Measurements from ENCODE around the gene SIM1. TPM values are rescaled to one million over a fixed set of nuclear protein-coding genes. Genes with fewer than 3 reads are reported as not detected.

SIM1 gene
- total RNA-seq, 1 donor from 2014 or later, result 0.41 TPM

DNA sequence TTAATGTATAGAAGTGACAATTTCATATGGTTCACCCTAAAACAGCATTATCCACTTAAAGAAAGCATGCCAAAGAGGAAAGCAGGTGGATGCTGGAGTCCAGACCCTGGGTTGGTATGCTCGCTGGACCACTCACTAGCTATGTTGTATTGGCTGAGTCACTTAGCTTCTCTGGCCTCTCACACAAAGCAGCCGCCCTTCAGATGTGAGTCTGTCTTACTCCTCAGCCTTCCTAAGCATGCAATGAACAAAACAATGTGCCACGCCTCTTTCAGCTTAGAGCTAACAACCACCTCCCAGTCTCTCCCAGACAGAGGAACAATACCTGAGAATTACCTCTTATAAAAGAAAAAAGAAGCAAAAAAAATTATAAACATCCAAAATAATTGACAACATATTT is 29.4 kb downstream of the SIM1 start:
- Mint-ChIP-seq H3K4me3 (ENCODE audit: unreplicated experiment) (no peak overlapping the region), H3K27ac (ENCODE audit: unreplicated experiment) (no peak overlapping the region), H3K9me3 (ENCODE audit: unreplicated experiment) (no peaks in the 10 kb centered on the region), H3K4me1 (ENCODE audit: unreplicated experiment) (no peaks in the 10 kb centered on the region), H3K27me3 (ENCODE audit: unreplicated experiment) (peaks cover 4% of the 10 kb centered on the region), H3K36me3 (ENCODE audit: low read depth, unreplicated experiment) (no peaks in the 10 kb centered on the region)
- DNase-seq (ENCODE audit: low spot score), result no peak
- TF ChIP-seq, protein P1, sequence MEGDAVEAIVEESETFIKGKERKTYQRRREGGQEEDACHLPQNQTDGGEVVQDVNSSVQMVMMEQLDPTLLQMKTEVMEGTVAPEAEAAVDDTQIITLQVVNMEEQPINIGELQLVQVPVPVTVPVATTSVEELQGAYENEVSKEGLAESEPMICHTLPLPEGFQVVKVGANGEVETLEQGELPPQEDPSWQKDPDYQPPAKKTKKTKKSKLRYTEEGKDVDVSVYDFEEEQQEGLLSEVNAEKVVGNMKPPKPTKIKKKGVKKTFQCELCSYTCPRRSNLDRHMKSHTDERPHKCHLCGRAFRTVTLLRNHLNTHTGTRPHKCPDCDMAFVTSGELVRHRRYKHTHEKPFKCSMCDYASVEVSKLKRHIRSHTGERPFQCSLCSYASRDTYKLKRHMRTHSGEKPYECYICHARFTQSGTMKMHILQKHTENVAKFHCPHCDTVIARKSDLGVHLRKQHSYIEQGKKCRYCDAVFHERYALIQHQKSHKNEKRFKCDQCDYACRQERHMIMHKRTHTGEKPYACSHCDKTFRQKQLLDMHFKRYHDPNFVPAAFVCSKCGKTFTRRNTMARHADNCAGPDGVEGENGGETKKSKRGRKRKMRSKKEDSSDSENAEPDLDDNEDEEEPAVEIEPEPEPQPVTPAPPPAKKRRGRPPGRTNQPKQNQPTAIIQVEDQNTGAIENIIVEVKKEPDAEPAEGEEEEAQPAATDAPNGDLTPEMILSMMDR (IDR thresholded peaks at IDR 0.05; ENCODE audit: unreplicated experiment), result no peak

DNA sequence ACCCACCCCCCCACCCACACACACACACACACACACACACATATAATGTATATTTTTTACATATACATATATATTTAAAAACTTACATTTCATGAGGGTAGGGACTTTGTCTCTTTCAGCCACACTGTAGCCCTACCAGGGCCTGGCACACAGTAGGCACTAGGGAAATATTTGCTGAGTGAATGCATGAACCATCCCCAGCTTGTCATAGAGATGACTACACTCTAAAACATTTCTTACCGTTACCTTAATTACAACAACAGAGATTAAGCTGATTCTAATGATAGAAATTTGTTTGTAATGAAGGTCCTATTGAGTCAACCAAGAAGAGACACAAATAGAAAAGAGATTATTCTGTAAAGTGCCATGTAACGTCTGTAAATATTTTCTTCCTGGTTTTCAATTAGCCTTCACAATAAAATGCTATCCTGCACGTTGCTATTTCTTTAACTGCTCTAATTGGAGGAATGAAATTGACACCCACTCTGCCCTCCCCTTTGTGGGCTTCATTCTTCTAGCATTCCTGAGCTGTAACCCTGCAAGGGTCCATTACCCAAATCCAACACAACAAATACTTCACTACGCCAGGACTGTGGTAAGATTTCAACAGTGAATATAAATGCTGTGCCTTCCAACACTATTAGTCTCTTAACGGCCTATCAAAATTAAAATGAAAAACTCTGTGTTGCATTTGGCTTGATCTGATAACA is 30.8 kb downstream of the SIM1 start:
- no peak overlapping the region for H3K27ac Mint-ChIP-seq (ENCODE audit: unreplicated experiment)
- H3K27me3 Mint-ChIP-seq (ENCODE audit: unreplicated experiment), result peaks cover 4% of the 10 kb centered on the region
- no peak overlapping the region for H3K4me3 Mint-ChIP-seq (ENCODE audit: unreplicated experiment)
- no peak for DNase-seq (ENCODE audit: low spot score)
- H3K9me3 Mint-ChIP-seq (ENCODE audit: unreplicated experiment), result no peaks in the 10 kb centered on the region
- no peaks in the 10 kb centered on the region for H3K36me3 Mint-ChIP-seq (ENCODE audit: low read depth, unreplicated experiment)
- TF ChIP-seq, protein P1 (IDR thresholded peaks at IDR 0.05; ENCODE audit: unreplicated experiment), result no peak
- no peaks in the 10 kb centered on the region for H3K4me1 Mint-ChIP-seq (ENCODE audit: unreplicated experiment)

DNA sequence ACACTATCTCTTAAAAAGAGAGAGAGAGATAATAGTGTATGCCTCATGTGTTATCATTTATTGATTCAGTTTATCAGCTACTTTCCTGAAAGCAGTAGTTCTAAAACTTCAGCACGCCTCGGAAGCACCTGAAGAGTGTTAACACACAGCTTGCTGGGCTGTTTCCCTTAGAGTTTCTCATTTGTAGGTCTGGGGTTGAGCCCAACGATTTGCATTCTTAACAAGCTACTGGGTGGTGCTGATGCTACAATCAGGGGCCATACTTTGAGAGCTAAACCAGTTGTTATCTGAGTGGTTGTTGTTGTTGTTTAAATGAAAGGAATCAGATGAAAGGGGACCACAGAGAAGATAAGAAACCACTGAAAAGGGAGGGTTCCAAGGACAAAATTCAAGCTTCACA is 32.6 kb downstream of the SIM1 start:
- Mint-ChIP-seq H3K36me3 (ENCODE audit: low read depth, unreplicated experiment) (no peaks in the 10 kb centered on the region), H3K4me1 (ENCODE audit: unreplicated experiment) (no peaks in the 10 kb centered on the region), H3K4me3 (ENCODE audit: unreplicated experiment) (no peak overlapping the region), H3K27ac (ENCODE audit: unreplicated experiment) (no peak overlapping the region), H3K27me3 (ENCODE audit: unreplicated experiment) (peaks cover 4% of the 10 kb centered on the region), H3K9me3 (ENCODE audit: unreplicated experiment) (no peaks in the 10 kb centered on the region)
- DNase-seq (ENCODE audit: low spot score), result no peak
- TF ChIP-seq, protein P1 (IDR thresholded peaks at IDR 0.05; ENCODE audit: unreplicated experiment), result no peak

DNA sequence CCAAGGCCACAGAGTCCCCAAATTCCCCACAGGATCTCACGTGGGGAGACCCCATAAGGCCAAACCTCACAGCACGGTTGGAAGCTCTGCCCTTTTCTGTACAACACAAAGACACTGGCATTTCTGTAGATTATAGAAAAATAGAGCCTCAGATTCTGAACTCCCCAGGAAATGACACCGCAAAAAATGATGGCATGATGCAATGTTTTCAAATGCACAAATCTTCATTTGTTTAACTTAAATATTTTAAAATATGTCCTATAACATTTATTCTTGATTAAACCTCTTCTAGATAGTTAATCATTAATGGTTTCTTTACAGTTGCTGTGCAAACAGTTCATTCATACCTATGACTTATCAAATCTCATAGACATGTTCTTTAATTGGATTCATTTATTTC is 33.8 kb downstream of the SIM1 start:
- Mint-ChIP-seq H3K9me3 (ENCODE audit: unreplicated experiment) (no peaks in the 10 kb centered on the region), H3K27ac (ENCODE audit: unreplicated experiment) (no peak overlapping the region), H3K4me1 (ENCODE audit: unreplicated experiment) (no peaks in the 10 kb centered on the region), H3K36me3 (ENCODE audit: low read depth, unreplicated experiment) (no peaks in the 10 kb centered on the region), H3K27me3 (ENCODE audit: unreplicated experiment) (peaks cover 4% of the 10 kb centered on the region), H3K4me3 (ENCODE audit: unreplicated experiment) (no peak overlapping the region)
- TF ChIP-seq, protein P1 (IDR thresholded peaks at IDR 0.05; ENCODE audit: unreplicated experiment), result no peak
- DNase-seq (ENCODE audit: low spot score), result no peak

DNA sequence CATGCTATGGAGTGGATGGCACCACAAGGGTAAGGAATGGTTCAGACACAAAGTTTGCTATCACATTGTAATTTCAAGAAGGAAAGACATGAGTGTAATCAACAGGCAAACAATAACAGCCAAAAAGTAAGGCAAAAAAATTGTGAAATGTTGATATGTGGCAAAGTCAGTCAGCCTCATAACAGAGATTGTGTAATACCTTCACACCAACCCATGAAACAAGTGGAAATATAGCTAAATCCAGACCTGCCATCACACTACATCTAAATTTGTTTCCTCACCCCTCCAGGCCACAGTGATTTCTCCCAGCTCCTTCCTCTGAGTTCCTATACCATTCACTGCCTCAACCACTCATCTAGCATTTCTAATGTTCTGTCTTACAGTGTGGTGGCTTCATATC is 37.3 kb downstream of the SIM1 start:
- H3K36me3 Mint-ChIP-seq (ENCODE audit: low read depth, unreplicated experiment), result no peaks in the 10 kb centered on the region
- no peak overlapping the region for H3K27ac Mint-ChIP-seq (ENCODE audit: unreplicated experiment)
- H3K9me3 Mint-ChIP-seq (ENCODE audit: unreplicated experiment), result no peaks in the 10 kb centered on the region
- no peaks in the 10 kb centered on the region for H3K27me3 Mint-ChIP-seq (ENCODE audit: unreplicated experiment)
- no peak overlapping the region for H3K4me3 Mint-ChIP-seq (ENCODE audit: unreplicated experiment)
- H3K4me1 Mint-ChIP-seq (ENCODE audit: unreplicated experiment), result peaks cover 5% of the 10 kb centered on the region
- DNase-seq (ENCODE audit: low spot score), result no peak
- TF ChIP-seq, protein P1 (IDR thresholded peaks at IDR 0.05; ENCODE audit: unreplicated experiment), result no peak

All from endothelial cell (in vitro differentiated cells).